Cardiac muscle cell (in vitro differentiated cells and primary cell): Measurements from ENCODE around the gene MAPK13. TPM values are rescaled to one million over a fixed set of nuclear protein-coding genes. Genes with fewer than 3 reads are reported as not detected.
"Not testable (repeated sequence)": the region's sequence is repeated elsewhere in the genome, so short reads cannot be mapped to it uniquely, and the experiment has no call there.

Experiments
- DNase-seq, 2 donors: peaks; one replicate each; pipeline versions ENCODE4 v3.0.0 to v3.0.0-alpha.2; 2010 to 2017; ENCODE audit warnings: low read depth in 1 of 2, low spot score in 1 of 2
- H3K27ac ChIP-seq: fragments of 200-600 bp; sonication (generic); 2 replicates; pipeline ENCODE4 v1.5.1; 2016
- H3K27me3 ChIP-seq: fragments of 200-600 bp; sonication (generic); 2 replicates; pipeline ENCODE4 v1.6.0; 2016; ENCODE audit warnings: control low read depth
- H3K36me3 ChIP-seq: fragments of 200-600 bp; sonication (generic); 2 replicates; pipeline ENCODE4 v1.5.1; 2016; ENCODE audit warnings: control low read depth
- H3K4me1 ChIP-seq: fragments of 200-600 bp; sonication (generic); 2 replicates; pipeline ENCODE4 v1.8.1; 2017; ENCODE audit warnings: low read depth, mild to moderate bottlenecking, mixed run types
- H3K4me3 ChIP-seq: fragments of 200-600 bp; sonication (generic); 2 replicates; pipeline ENCODE4 v1.5.1; 2016; ENCODE audit warnings: mild to moderate bottlenecking
- H3K9me3 ChIP-seq: fragments of 200-600 bp; sonication (generic); 2 replicates; pipeline ENCODE4 v1.5.1; 2017; ENCODE audit warnings: low read depth, mild to moderate bottlenecking, control low read depth
- CTCF ChIP-seq: IDR thresholded peaks from 2 replicates; pipeline ENCODE4 v1.5.1; 2012; ENCODE audit warnings: low read depth, mild to moderate bottlenecking, low read length
- polyA plus RNA-seq: library from polyadenylated mRNA; unstranded; fragments of >200 nt; fragmentation: Nextera tagmentation; extraction: Ambion mirVana; gene quantifications from 2 replicates; pipeline ENCODE4 v1.2.1, GENCODE V29; 2016
- total RNA-seq: library from RNA; depleted of rRNA; stranded (reverse); fragments of >200 nt; gene quantifications from 2 replicates; pipeline ENCODE4 v1.2.3, GENCODE V29; 2016

Gene MAPK13
- total RNA-seq, result 1.7 and 2.3 TPM in 2 replicates
- polyA plus RNA-seq, result 1.1 and 3.8 TPM in 2 replicates

DNA sequence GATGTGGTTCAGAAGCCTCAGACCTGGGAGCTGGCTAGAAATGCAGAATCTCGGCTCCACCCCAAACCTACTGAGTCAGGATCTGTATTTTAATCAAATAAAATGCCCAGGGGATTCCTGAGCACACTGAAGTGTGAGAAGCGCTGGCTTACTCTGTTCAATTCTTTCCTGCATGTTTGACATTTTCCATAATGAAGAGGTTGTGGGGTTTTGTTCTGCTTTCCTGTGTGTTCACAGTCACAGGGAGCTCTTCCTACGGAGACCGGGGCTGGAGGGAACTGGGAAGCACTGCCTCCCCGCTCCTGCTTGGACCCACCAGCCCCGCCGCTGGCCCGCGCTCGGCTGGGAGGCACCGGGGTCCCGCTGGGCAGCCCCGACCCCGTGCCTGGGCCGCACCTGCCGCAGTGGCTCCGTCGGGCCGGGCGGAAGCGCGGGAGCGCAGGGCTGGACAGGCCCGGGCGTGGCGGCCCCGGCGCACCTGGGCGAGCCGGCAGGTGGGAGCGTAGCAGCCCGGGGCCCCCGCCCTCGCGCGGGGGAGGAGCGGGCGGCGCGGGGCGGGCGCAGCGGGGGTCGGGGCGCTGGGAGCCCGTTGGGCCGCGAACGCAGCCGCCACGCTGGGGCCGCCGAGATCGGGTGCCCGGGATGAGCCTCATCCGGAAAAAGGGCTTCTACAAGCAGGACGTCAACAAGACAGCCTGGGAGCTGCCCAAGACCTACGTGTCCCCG, at the start of gene MAPK13:
Gene MAPK13, plus strand, starts transcription at position 573 of the 726 bp plus-strand sequence. Its CDS starts 70 bp downstream, at position 643.
- peak within 1 kb of the TSS; percentile 7 for H3K4me3 ChIP-seq
- DNase-seq, result peak in 1 of 2 donors; percentile 24
- no peaks in the 10 kb centered on the region for H3K36me3 ChIP-seq
- peaks cover 23% of the 10 kb centered on the region for H3K4me1 ChIP-seq
- no peaks in the 10 kb centered on the region for H3K9me3 ChIP-seq
- peaks cover 26% of the 10 kb centered on the region for H3K27me3 ChIP-seq
- peak within 1 kb of the TSS; percentile 3 for H3K27ac ChIP-seq
- no peak for TF ChIP-seq CTCF

DNA sequence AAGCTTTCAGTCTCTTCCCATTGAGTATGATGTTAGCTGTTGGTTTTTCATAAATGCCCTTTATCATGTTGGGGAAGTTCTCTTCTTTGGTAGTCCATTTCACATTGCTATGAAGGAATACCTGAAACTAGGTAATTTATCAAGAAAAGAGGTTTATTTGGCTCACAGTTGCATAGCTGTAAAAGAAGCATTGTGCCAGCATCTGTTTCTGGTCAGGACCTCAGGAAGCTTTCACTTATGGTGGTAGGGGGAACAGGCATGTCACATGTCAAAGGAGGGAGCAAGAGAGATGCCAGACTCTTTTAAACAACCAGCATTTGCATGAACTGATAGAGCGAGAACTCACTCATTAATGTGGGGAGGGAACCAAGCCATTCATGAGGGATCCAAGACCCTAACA, 48.0 kb upstream of the MAPK13 start:
- H3K9me3 ChIP-seq, result no peaks in the 10 kb centered on the region
- H3K27ac ChIP-seq, result no peak overlapping the region
- no peaks in the 10 kb centered on the region for H3K4me1 ChIP-seq
- H3K36me3 ChIP-seq, result peaks cover 43% of the 10 kb centered on the region
- DNase-seq, result no peak
- TF ChIP-seq CTCF, result no peak
- no peaks in the 10 kb centered on the region for H3K27me3 ChIP-seq
- H3K4me3 ChIP-seq, result no peak overlapping the region

DNA sequence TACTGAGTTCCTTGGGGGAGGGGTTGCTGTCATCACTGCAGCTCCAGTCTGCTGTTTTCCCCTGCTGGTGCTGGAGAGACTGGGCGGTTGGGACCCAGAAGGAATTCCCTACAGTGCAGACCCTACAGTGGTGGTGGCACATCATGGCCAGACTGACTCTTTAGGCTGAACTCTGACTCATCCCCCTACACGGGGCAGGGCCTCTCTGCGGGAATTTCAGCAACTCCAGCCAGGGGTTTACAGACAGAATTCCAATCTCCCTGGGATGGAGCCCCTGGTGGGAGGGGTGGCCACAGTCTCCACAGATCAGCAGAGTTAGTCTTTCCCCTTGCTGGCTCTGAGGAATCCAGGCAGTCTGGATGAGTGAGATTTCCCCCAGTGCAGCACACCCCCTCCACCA, 46.9 kb upstream of the MAPK13 start:
- TF ChIP-seq CTCF, result no peak
- H3K4me1 ChIP-seq, result no peaks in the 10 kb centered on the region
- DNase-seq, result no peak
- peaks cover 39% of the 10 kb centered on the region for H3K36me3 ChIP-seq
- H3K9me3 ChIP-seq, result no peaks in the 10 kb centered on the region
- H3K27me3 ChIP-seq, result no peaks in the 10 kb centered on the region
- H3K27ac ChIP-seq, result no peak overlapping the region
- H3K4me3 ChIP-seq, result no peak overlapping the region

GRCh38 chr6:36088204-36088603, 42.1 kb upstream of the MAPK13 start:
- not testable (repeated sequence) for H3K9me3 ChIP-seq, H3K27me3 ChIP-seq, DNase-seq, H3K4me1 ChIP-seq, H3K27ac ChIP-seq, H3K4me3 ChIP-seq
- H3K36me3 ChIP-seq, result peaks cover 14% of the 10 kb centered on the region

GRCh38 chr6:36089048-36089447, 41.3 kb upstream of the MAPK13 start:
- DNase-seq, result no peak
- Histone ChIP-seq H3K4me3 (no peak overlapping the region), H3K4me1 (no peaks in the 10 kb centered on the region), H3K9me3 (no peaks in the 10 kb centered on the region), H3K27me3 (no peaks in the 10 kb centered on the region), H3K27ac (no peak overlapping the region), H3K36me3 (peaks cover 8% of the 10 kb centered on the region)
- no peak for TF ChIP-seq CTCF

GRCh38 chr6:36094238-36094637, 36.1 kb upstream of the MAPK13 start:
- H3K27me3 ChIP-seq, result no peaks in the 10 kb centered on the region

More at GRCh38 chr6:36094238-36094637, 36.1 kb upstream of the MAPK13 start:
- Histone ChIP-seq H3K4me1 (peaks cover 13% of the 10 kb centered on the region), H3K27ac (no peak overlapping the region), H3K9me3 (no peaks in the 10 kb centered on the region), H3K36me3 (peaks cover 4% of the 10 kb centered on the region), H3K4me3 (no peak overlapping the region)
- no peak for TF ChIP-seq CTCF
- no peak for DNase-seq
